GM20000 (cell line): ENCODE data around the gene SERPINB6.
"Not testable (repeated sequence)": the region's sequence is repeated elsewhere in the genome, so short reads cannot be mapped to it uniquely, and the experiment has no call there.

Experiments used
- DNase-seq: peaks from one replicate; pipeline ENCODE4 v3.0.0; 2012; ENCODE audit warnings: low spot score
- TF ChIP-seq, protein P1 (sequence below): IDR thresholded peaks from 2 replicates; pipeline ENCODE4 v1.5.1; 2012; ENCODE audit warnings: mild to moderate bottlenecking, control low read depth; ENCODE audit errors: extremely low read depth, missing control alignments

The SERPINB6 gene

GRCh38 chr6:3013901-3014674, 42.7 kb upstream of the SERPINB6 start:
- DNase-seq: no peak

DNA sequence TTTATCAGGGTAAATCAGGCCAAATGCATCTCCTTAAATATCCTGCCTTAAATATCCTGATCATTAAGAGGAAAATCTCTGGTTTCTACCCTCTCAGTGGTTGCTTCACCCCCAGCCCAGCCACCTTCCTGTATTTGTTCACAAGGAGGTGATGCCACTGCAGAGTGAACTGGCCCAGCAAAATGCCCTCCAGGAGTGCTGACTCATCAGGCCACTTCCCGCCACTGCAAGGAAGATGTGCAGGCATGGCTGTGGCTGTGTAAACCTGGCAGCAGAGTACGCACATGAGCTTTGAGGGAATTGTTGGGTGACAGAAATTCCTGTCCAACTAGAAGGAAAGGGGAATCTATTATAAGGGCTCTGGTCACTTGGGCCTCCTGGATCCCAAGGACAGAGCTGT, 42.1 kb upstream of the SERPINB6 start:
- no peak for DNase-seq
- TF ChIP-seq, protein P1, sequence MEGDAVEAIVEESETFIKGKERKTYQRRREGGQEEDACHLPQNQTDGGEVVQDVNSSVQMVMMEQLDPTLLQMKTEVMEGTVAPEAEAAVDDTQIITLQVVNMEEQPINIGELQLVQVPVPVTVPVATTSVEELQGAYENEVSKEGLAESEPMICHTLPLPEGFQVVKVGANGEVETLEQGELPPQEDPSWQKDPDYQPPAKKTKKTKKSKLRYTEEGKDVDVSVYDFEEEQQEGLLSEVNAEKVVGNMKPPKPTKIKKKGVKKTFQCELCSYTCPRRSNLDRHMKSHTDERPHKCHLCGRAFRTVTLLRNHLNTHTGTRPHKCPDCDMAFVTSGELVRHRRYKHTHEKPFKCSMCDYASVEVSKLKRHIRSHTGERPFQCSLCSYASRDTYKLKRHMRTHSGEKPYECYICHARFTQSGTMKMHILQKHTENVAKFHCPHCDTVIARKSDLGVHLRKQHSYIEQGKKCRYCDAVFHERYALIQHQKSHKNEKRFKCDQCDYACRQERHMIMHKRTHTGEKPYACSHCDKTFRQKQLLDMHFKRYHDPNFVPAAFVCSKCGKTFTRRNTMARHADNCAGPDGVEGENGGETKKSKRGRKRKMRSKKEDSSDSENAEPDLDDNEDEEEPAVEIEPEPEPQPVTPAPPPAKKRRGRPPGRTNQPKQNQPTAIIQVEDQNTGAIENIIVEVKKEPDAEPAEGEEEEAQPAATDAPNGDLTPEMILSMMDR: no peak

More at GRCh38 chr6:3013901-3014674, 42.7 kb upstream of the SERPINB6 start:
- TF ChIP-seq, protein P1: no peak

DNA sequence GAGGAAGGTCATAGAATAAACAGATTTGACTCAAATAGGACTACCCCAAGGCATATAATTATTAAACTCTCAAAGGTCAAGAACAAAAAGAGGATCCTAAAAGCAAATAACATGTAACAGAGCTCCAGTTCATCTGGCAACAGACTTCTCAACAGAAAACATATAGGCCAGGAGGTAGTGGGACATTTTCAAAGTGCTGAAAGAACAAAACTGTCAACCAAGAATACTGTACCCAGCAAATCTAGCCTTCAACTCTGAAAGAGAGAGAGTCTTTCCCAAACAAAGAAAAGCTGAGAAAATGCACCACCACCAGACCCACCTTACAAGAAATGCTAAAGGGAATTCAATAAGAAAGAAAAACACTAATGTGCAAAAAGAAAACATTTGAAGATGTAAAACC, 40.2 kb upstream of the SERPINB6 start:
- no peak for DNase-seq
- TF ChIP-seq, protein P1: no peak

DNA sequence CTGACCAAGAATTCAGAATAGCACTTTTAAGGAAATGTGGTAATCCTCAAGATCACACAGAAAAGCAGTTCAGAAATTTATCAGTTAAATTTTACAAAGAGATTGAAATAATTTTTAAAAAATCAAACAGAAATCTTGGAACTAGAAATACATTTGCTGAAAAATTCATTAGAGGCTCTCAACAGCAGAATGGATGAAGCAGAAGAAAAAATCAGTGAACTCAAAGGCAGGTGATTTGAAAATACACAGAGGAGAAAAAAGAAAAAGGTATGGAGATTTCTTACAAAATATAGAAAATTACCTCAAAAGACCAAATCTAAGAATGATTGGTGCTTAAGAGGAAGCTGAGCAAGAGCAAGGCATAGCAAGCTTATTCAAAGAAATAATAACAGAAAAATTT, 39.8 kb upstream of the SERPINB6 start:
- no peak for DNase-seq
- TF ChIP-seq, protein P1: no peak

GRCh38 chr6:3009930-3010329, 38.6 kb upstream of the SERPINB6 start:
- TF ChIP-seq, protein P1: no peak
- no peak for DNase-seq

- DNase-seq: not testable (repeated sequence)
Observed at GRCh38 chr6:3008712-3009265, 37.4 kb upstream of the SERPINB6 start.

DNA sequence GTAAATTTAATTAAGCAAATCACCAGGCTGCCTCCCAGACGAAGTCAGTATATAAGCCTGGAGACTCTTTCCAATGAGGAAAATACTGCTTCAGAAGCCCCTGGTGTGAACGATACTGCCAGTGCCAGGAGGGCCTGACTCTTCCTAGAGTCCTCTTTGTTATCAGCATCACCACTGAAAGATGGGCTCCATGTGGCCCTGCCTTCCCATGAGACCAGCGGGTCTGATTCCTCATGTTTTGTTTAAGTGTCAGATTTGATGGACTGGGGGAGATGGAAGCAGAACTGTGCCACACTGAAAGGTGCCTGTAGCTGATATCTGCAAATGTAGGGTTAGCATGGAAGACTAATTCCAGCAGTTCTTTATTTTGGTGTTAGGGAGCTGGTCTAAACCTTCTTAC, 36.2 kb upstream of the SERPINB6 start:
- TF ChIP-seq, protein P1: no peak
- DNase-seq: no peak

DNA sequence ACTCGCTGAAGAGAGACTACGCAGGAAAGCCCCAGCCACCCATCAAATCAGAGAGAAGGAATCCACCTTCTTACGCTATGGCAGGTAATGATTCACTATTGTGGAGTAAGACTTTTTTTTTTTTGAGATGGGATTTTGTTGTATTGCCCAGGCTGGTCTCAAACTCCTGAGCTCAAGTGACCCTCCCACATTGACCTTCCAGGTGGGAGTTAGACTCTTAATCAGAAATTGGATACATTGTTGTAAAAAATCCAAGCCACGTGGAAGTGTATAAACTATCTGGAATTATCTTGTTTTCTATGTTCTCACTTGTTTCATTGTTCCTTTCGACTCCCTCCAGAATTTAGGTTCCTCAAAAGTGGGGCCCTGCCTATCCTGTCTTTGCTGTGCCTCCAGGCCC, 35.1 kb upstream of the SERPINB6 start:
- TF ChIP-seq, protein P1: no peak
- no peak for DNase-seq
